Transverse colon (tissue), 4 donors: Measurements from ENCODE around the gene NLGN1. TPM values are rescaled to one million over a fixed set of nuclear protein-coding genes. Genes with fewer than 3 reads are reported as not detected.

Experiments
- DNase-seq: peaks from one replicate; pipeline ENCODE4 v3.0.0-alpha.2; 2019
- H3K27ac ChIP-seq, 4 donors: fragments of 200-600 bp; sonication (generic); 2 replicates each; pipeline ENCODE4 v1.5.1; 2016 to 2018; ENCODE audit warnings: inconsistent platforms in 4 of 4
- H3K27me3 ChIP-seq: fragments of 200-600 bp; sonication (generic); 2 replicates; pipeline ENCODE4 v1.5.1; 2017; ENCODE audit warnings: inconsistent platforms
- H3K36me3 ChIP-seq, 4 donors: fragments of 200-600 bp; sonication (generic); 2 replicates each; pipeline ENCODE4 v1.5.1; 2017 to 2019; ENCODE audit warnings: inconsistent platforms in 4 of 4
- H3K4me1 ChIP-seq, 4 donors: fragments of 200-600 bp; sonication (generic); 2 replicates each; pipeline ENCODE4 v1.5.1; 2017 to 2020; ENCODE audit warnings: inconsistent platforms in 4 of 4
- H3K4me3 ChIP-seq, 4 donors: fragments of 200-600 bp; sonication (generic); 1 replicate in 1 of 4; 2 replicates in 3 of 4; pipeline versions ENCODE4 v1.5.1 to v1.6.1; 2017 to 2019; ENCODE audit warnings: inconsistent platforms in 4 of 4
- H3K9me3 ChIP-seq, 2 donors: fragments of 200-600 bp; sonication (generic); 2 replicates each; pipeline ENCODE4 v1.5.1; 2017 to 2019; ENCODE audit warnings: inconsistent platforms in 2 of 2
- CTCF ChIP-seq, 5 experiments: fragments of 200-600 bp in 3 of 5; fragments of 450-650 bp in 2 of 5; sonication (generic) in 3 of 5; IDR thresholded peaks; 1 replicate in 2 of 5; 2 replicates in 3 of 5; pipeline ENCODE4 v1.5.1; 2016 to 2017; ENCODE audit warnings: antibody characterized with exemption in 5 of 5, inconsistent platforms in 3 of 5, mild to moderate bottlenecking in 2 of 5, moderate library complexity in 1 of 5
- EP300 ChIP-seq: sonication (generic); formaldehyde crosslinking; IDR thresholded peaks from one replicate; pipeline ENCODE4 v1.6.1; 2017; ENCODE audit warnings: antibody characterized with exemption, low read depth
- POLR2A ChIP-seq: fragments of 450-650 bp; IDR thresholded peaks from one replicate; pipeline ENCODE4 v1.6.1; 2016; ENCODE audit warnings: antibody characterized with exemption, mild to moderate bottlenecking, moderate library complexity
- POLR2AphosphoS5 ChIP-seq, 3 donors: sonication (generic); formaldehyde crosslinking; IDR thresholded peaks; one replicate each; pipeline ENCODE4 v1.6.1; 2016; ENCODE audit warnings: antibody characterized with exemption in 3 of 3
- WGBS, 2 donors: methylation state at CpG; one replicate each; pipeline ENCODE4 v1.1.5; 2018; ENCODE audit warnings: low coverage in 1 of 2; 5-methylcytosine and 5-hydroxymethylcytosine counted together
- in situ Hi-C, 4 donors: fragments of 200-750 bp; cut with MboI; loops; one replicate each; pipeline versions ENCODE4 v1.15.0 to v1.15.1; 2017; ENCODE audit warnings: low sequenced_read_pairs in 3 of 4, low pct_ligation_motif_present in 1 of 4, low pct_unique_long_range_greater_than_20kb in 1 of 4
- intact Hi-C: fragments of 100-400 bp; cut with DNase I; formaldehyde crosslinking; loops from one replicate; pipeline ENCODE4 v1.15.1; 2023; ENCODE audit warnings: low total_unique reads
- total RNA-seq, 4 donors: library from RNA; depleted of rRNA; stranded (reverse); fragments of >200 nt; gene quantifications; one replicate each; pipeline ENCODE4 v1.1.0, GENCODE V29; 2016

Gene NLGN1
- total RNA-seq, 4 donors from 2014 or later = 0.40 to 5.2 (median 1.9) TPM; not detected in 1

GRCh38 chr3:174020156-174020555 is 622.6 kb downstream of the NLGN1 start:
- TF ChIP-seq EP300 = no peak
- TF ChIP-seq POLR2A = no peak
- no peak for TF ChIP-seq POLR2AphosphoS5 (IDR thresholded peaks at IDR 0.05)
- TF ChIP-seq CTCF (IDR thresholded peaks at IDR 0.05) = no peak
- H3K9me3 ChIP-seq = no peaks in the 10 kb centered on the region
- no peaks in the 10 kb centered on the region for H3K4me1 ChIP-seq
- no peak overlapping the region for H3K4me3 ChIP-seq
- intact Hi-C loops (no loop called here), in situ Hi-C loops (no loop called here)
- no peaks in the 10 kb centered on the region for H3K36me3 ChIP-seq
- WGBS, 2 donors = 70 to 83% methylated on average over 2 of the region's 2 CpGs
- no peaks in the 10 kb centered on the region for H3K27me3 ChIP-seq
- no peak overlapping the region for H3K27ac ChIP-seq
- no peak for DNase-seq

GRCh38 chr3:174023421-174023820 is 625.9 kb downstream of the NLGN1 start:
- H3K27me3 ChIP-seq = no peaks in the 10 kb centered on the region
- no peak overlapping the region for H3K4me3 ChIP-seq
- 58 to 78% methylated on average over 2 to 4 of the region's 4 CpGs for WGBS, 2 donors
- in situ Hi-C loops = no loop called here
- TF ChIP-seq EP300 (no peak), POLR2A (no peak), CTCF (IDR thresholded peaks at IDR 0.05) (no peak), POLR2AphosphoS5 (IDR thresholded peaks at IDR 0.05) (no peak)
- intact Hi-C loops = no loop called here
- H3K4me1 ChIP-seq = no peaks in the 10 kb centered on the region
- no peaks in the 10 kb centered on the region for H3K9me3 ChIP-seq
- no peak for DNase-seq
- no peak overlapping the region for H3K27ac ChIP-seq
- H3K36me3 ChIP-seq = no peaks in the 10 kb centered on the region

GRCh38 chr3:174028673-174029072 is 631.1 kb downstream of the NLGN1 start:
- intact Hi-C loops (no loop called here), in situ Hi-C loops (no loop called here)
- DNase-seq = no peak
- WGBS, 2 donors = 90% methylated on average over 2 of the region's 2 CpGs; no CpG with 5 or more reads in 1 of the 2 donors
- H3K27me3 ChIP-seq = no peaks in the 10 kb centered on the region
- no peak for TF ChIP-seq EP300
- no peak for TF ChIP-seq CTCF (IDR thresholded peaks at IDR 0.05)
- TF ChIP-seq POLR2AphosphoS5 (IDR thresholded peaks at IDR 0.05) = no peak
- no peak for TF ChIP-seq POLR2A
- H3K36me3 ChIP-seq = no peaks in the 10 kb centered on the region
- no peaks in the 10 kb centered on the region for H3K4me1 ChIP-seq
- no peaks in the 10 kb centered on the region for H3K9me3 ChIP-seq
- no peak overlapping the region for H3K27ac ChIP-seq
- H3K4me3 ChIP-seq = no peak overlapping the region

- Histone ChIP-seq H3K27me3 (no peaks in the 10 kb centered on the region), H3K4me1 (no peaks in the 10 kb centered on the region), H3K9me3 (no peaks in the 10 kb centered on the region), H3K4me3 (no peak overlapping the region), H3K27ac (no peak overlapping the region), H3K36me3 (no peaks in the 10 kb centered on the region)
- no peak for DNase-seq
- TF ChIP-seq EP300 = no peak
- TF ChIP-seq POLR2AphosphoS5 (IDR thresholded peaks at IDR 0.05) = no peak
- TF ChIP-seq POLR2A = no peak
- no peak for TF ChIP-seq CTCF (IDR thresholded peaks at IDR 0.05)
- in situ Hi-C loops (no loop called here), intact Hi-C loops (no loop called here)
- 33% methylated on average over 2 to 4 of the region's 4 CpGs for WGBS, 2 donors
Measured at GRCh38 chr3:174035328-174035886, 637.9 kb downstream of the NLGN1 start.
